Endothelial cell of umbilical vein (primary cell): ENCODE measurements around the gene CMTM8. TPM values are rescaled to one million over a fixed set of nuclear protein-coding genes. Genes with fewer than 3 reads are reported as not detected.

Source experiments
- BruUV-seq: library from RNA; stranded (reverse); fragments of 400-500 nt; replicated peaks from 2 replicates; lab custom pipeline; 2021; lab: Mats Ljungman, UMichigan
- CTCF ChIA-PET: fragments of 300-600, 350-600 bp; sonication (Branson Sonifier 250); formaldehyde crosslinking; loops from one replicate; lab custom pipeline; 2021; ENCODE audit warnings: antibody characterized with exemption, inconsistent platforms; lab: Charles Lee
- POLR2A ChIA-PET: fragments of 300-600, 350-600 bp; sonication (Branson Sonifier 250); formaldehyde crosslinking; loops from one replicate; lab custom pipeline; 2021; ENCODE audit warnings: antibody characterized with exemption, inconsistent platforms; lab: Charles Lee
- DNase-seq: peaks from one replicate; pipeline ENCODE4 v3.0.0-alpha.2; 2011; ENCODE audit warnings: low read depth, low spot score
- FAIRE-seq: peaks from 2 replicates; lab custom pipeline; 2011; peaks lifted over from hg19 to GRCh38; lab: Jason Lieb, UNC
- H2AFZ ChIP-seq: 2 replicates; pipeline ENCODE4 v1.6.0; 2012; ENCODE audit warnings: low read depth, low read length, control low read depth, inconsistent platforms
- H3K27ac ChIP-seq: 2 replicates; pipeline ENCODE4 v1.5.1; 2011; ENCODE audit warnings: low read depth, mild to moderate bottlenecking, control low read depth, low read length, moderate library complexity; ENCODE audit not compliant: insufficient read depth
- H3K27me3 ChIP-seq, 2 experiments: 2 replicates each; pipeline versions ENCODE4 v1.6.0 to v1.6.1; 2011; ENCODE audit warnings: low read length in 2 of 2, mixed read lengths in 1 of 2; ENCODE audit not compliant: control insufficient read depth in 2 of 2, insufficient read depth in 2 of 2
- H3K36me3 ChIP-seq, 2 experiments: 2 replicates in 1 of 2; 3 replicates in 1 of 2; pipeline ENCODE4 v1.5.1; 2011; ENCODE audit warnings: low read length in 2 of 2, mild to moderate bottlenecking in 1 of 2, moderate library complexity in 1 of 2; ENCODE audit not compliant: control insufficient read depth in 2 of 2, insufficient read depth in 2 of 2; ENCODE audit errors: extremely low read depth in 1 of 2
- H3K4me1 ChIP-seq: 3 replicates; pipeline ENCODE4 v1.5.1; 2011; ENCODE audit warnings: mild to moderate bottlenecking, low read length; ENCODE audit not compliant: control insufficient read depth, insufficient read depth; ENCODE audit errors: extremely low read depth
- H3K4me2 ChIP-seq: 2 replicates; pipeline ENCODE4 v1.6.1; 2011; ENCODE audit warnings: low read length, control low read depth, mixed read lengths; ENCODE audit not compliant: insufficient read depth
- H3K4me3 ChIP-seq, 3 experiments: fragments of 200-600 bp in 1 of 3; sonication (generic), shearing (Covaris generic) in 1 of 3; replicated peaks in 1 of 3; 2 replicates each; pipeline ENCODE4 v1.5.1; 2011 to 2016; ENCODE audit warnings: control low read depth in 3 of 3, low read length in 3 of 3, mild to moderate bottlenecking in 2 of 3, inconsistent platforms in 1 of 3, low read depth in 1 of 3, moderate library complexity in 1 of 3; ENCODE audit not compliant: insufficient read depth in 1 of 3
- H3K79me2 ChIP-seq: 2 replicates; pipeline ENCODE4 v1.6.0; 2012; ENCODE audit warnings: low read length, inconsistent platforms; ENCODE audit not compliant: control insufficient read depth, insufficient read depth
- H3K9ac ChIP-seq: replicated peaks from 2 replicates; pipeline ENCODE3; 2011; ENCODE audit warnings: low read length, control low read depth; ENCODE audit not compliant: insufficient read depth; ENCODE audit errors: extremely low read depth
- H3K9me1 ChIP-seq: replicated peaks from 3 replicates; pipeline ENCODE4 v1.6.0; 2011; ENCODE audit warnings: mild to moderate bottlenecking, low read length; ENCODE audit not compliant: control insufficient read depth, insufficient read depth; ENCODE audit errors: extremely low read depth
- H3K9me3 ChIP-seq: replicated peaks from 2 replicates; pipeline ENCODE4 v1.5.1; 2012; ENCODE audit warnings: low read length, inconsistent platforms; ENCODE audit not compliant: control insufficient read depth, insufficient read depth
- H4K20me1 ChIP-seq: replicated peaks from 2 replicates; pipeline ENCODE3; 2011; ENCODE audit warnings: mild to moderate bottlenecking, low read length; ENCODE audit not compliant: control insufficient read depth, insufficient read depth; ENCODE audit errors: extremely low read depth
- CTCF ChIP-seq, 2 donors: IDR thresholded peaks; 1 replicate in 1 of 2; 2 replicates in 1 of 2; pipeline ENCODE4 v1.5.1; 2011; ENCODE audit warnings: low read length in 2 of 2, mild to moderate bottlenecking in 2 of 2, moderate library complexity in 2 of 2, control low read depth in 1 of 2, inconsistent platforms in 1 of 2, low read depth in 1 of 2; ENCODE audit not compliant: insufficient read depth in 1 of 2; ENCODE audit errors: extremely low read depth in 1 of 2
- EZH2 ChIP-seq: IDR thresholded peaks from 2 replicates; pipeline ENCODE4 v1.6.1; 2012; ENCODE audit warnings: borderline replicate concordance, low read depth, mild to moderate bottlenecking, moderate library complexity, low read length, inconsistent platforms; ENCODE audit not compliant: severe bottlenecking
- FOS ChIP-seq: IDR thresholded peaks from 2 replicates; pipeline ENCODE4 v1.6.1; 2011; ENCODE audit warnings: mild to moderate bottlenecking, low read length, moderate library complexity, borderline replicate concordance; ENCODE audit not compliant: insufficient read depth
- GATA2 ChIP-seq: IDR thresholded peaks from 2 replicates; pipeline ENCODE4 v1.7.0; 2011; ENCODE audit warnings: low read depth, mild to moderate bottlenecking, moderate library complexity, mixed read lengths, low read length; ENCODE audit not compliant: insufficient read length, insufficient read depth
- JUN ChIP-seq: IDR thresholded peaks from 2 replicates; pipeline ENCODE4 v1.6.1; 2011; ENCODE audit warnings: borderline replicate concordance, low read depth; ENCODE audit not compliant: insufficient read length, insufficient read depth
- MAX ChIP-seq: IDR thresholded peaks from 2 replicates; pipeline ENCODE4 v1.6.1; 2011; ENCODE audit not compliant: insufficient read depth, insufficient read length
- MYC ChIP-seq: IDR thresholded peaks from one replicate; pipeline ENCODE4 v1.6.1; 2011; ENCODE audit warnings: mild to moderate bottlenecking, low read depth, low read length
- POLR2A ChIP-seq: IDR thresholded peaks from 2 replicates; pipeline ENCODE4 v1.6.1; 2012; ENCODE audit warnings: low read depth, mild to moderate bottlenecking, control low read depth, low read length
- POLR2AphosphoS5 ChIP-seq: IDR thresholded peaks from 2 replicates; pipeline ENCODE4 v1.6.1; 2012; ENCODE audit warnings: low read depth, mild to moderate bottlenecking, control low read depth, low read length, moderate library complexity; ENCODE audit not compliant: insufficient read depth
- dilution Hi-C: fragments of 300-500 bp; cut with MboI; formaldehyde crosslinking; loops from one replicate; pipeline ENCODE4 v1.15.0; 2019; ENCODE audit warnings: low sequenced_read_pairs; ENCODE audit not compliant: extremely low pct_ligation_motif_present
- intact Hi-C: fragments of 100-400 bp; cut with micrococcal nuclease; formaldehyde crosslinking; loops from one replicate; pipeline ENCODE4 v1.10.0; 2022
- polyA plus RNA-seq, 4 experiments: library from polyadenylated mRNA; depleted of rRNA in 3 of 4; stranded (reverse) in 3 of 4; unstranded in 1 of 4; fragments of >200 nt; gene quantifications; 2 replicates each; pipeline versions ENCODE4 v1.2.1 to v1.2.3, GENCODE V29; 2011 to 2012; ENCODE audit warnings: missing spikeins in 1 of 4
- total RNA-seq: library from RNA; stranded (reverse); gene quantifications from 2 replicates; pipeline ENCODE4 v1.2.3, GENCODE V29; 2021

Gene CMTM8
- total and polyA plus RNA-seq, 2 donors (not counting 3 experiments of a cell fraction or from before 2014, with no cell fraction given) = 7.3 to 11.9 TPM

- DNase-seq = no peak
- no peak overlapping the region for H3K9ac ChIP-seq
- no peak overlapping the region for H3K27ac ChIP-seq
- FAIRE-seq = peak; percentile 52
- ChIA-PET CTCF (interaction anchor here (0.8 to 1.5 kb wide), 3 partner anchors 8 to 68 kb away, joined by 3 read pairs; no protein-coding TSS in a partner anchor), POLR2A (no interaction called here)
- no peaks in the 10 kb centered on the region for H4K20me1 ChIP-seq
- H3K9me3 ChIP-seq = no peaks in the 10 kb centered on the region
- intact Hi-C loops = no loop called here
- no peak overlapping the region for H2AFZ ChIP-seq
- dilution Hi-C loops = no loop called here
- H3K9me1 ChIP-seq = no peaks in the 10 kb centered on the region
- H3K36me3 ChIP-seq = no peaks in the 10 kb centered on the region
- TF ChIP-seq MYC = no peak
- no peak for TF ChIP-seq POLR2AphosphoS5
- TF ChIP-seq MAX = no peak
- no peak for TF ChIP-seq CTCF (IDR thresholded peaks at IDR 0.05; ENCODE audit: extremely low read depth in 1 of 2, insufficient read depth in 1 of 2, low read depth in 1 of 2, low read length in 2 of 2)
- TF ChIP-seq EZH2 = no peak
- no peak for TF ChIP-seq GATA2
- TF ChIP-seq JUN = no peak
- TF ChIP-seq POLR2A = no peak
- TF ChIP-seq FOS = no peak
- no peaks in the 10 kb centered on the region for H3K27me3 ChIP-seq
- no peak overlapping the region for H3K4me3 ChIP-seq
- H3K79me2 ChIP-seq = no peaks in the 10 kb centered on the region
- peaks cover 15% of the 10 kb centered on the region for H3K4me1 ChIP-seq
- BruUV-seq = no TSS peak
- no peak overlapping the region for H3K4me2 ChIP-seq
Observed at GRCh38 chr3:32246079-32246675, 7.7 kb downstream of the CMTM8 start.
